Raji (cell line): ENCODE measurements around the gene PLA2G12A.

Experiments
- POLR2A ChIP-seq: IDR thresholded peaks from 2 replicates; pipeline ENCODE4 v1.6.1; 2011; ENCODE audit warnings: low read depth, low read length, control low read depth; ENCODE audit not compliant: insufficient read depth

PLA2G12A gene

DNA sequence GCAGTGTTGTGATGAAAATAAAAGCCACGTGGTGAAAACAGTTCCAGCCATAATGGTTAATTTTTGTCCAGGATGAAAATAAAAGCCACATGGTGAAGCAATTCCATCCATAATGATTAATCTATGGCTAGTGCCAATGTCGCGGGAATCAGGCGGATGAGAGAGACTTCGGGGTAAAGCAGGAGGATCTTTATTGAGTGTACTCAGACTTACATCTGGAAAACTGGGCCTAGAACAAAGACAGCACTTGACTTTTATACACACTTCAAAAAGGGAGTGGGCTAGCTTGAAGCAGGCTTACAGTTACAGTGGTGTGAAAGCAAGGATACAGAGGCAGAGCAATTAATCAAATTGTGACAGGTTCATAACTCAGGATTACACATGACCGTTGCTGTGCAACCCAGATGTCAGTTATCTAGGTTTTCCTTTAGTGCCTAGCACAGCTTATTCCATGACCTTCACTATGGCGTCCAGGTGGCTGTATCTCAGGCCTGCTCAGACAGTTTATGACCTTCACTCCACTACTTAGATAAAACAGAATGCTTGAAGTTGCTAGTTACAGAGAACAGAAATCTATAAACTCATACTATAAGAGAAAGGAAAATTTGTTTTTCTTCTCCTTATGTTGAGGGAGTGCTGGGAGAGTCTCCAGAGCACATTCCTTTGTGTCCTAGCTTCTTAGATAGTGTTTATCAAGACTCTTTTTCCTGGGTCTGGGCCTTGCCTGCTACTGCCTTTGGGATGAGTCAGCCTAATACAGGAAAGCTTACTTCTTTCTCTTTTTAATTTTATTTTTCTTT is 5.9 kb upstream of the PLA2G12A start:
- TF ChIP-seq POLR2A = no peak

DNA sequence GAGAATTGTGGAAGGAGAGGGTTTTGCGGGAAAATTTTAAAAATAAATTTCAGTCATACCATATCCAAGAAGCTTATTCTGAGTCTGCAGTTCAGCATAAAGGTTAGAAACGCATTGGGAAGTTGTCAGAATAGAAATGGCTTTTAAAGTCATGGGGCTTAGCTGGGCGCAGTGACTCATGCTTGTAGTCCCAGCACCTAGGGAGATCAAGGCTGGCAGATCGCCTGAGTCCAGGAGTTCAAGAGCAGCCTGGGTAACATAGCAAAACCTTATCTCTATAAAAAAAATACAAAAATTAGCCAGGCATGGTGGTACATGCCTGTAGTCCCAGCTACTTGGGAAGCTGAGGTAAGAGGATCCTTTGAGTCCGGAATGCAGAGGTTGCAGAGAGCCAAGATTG is 3.9 kb upstream of the PLA2G12A start:
- TF ChIP-seq POLR2A = no peak

GRCh38 chr4:109730619-109731545 is 1.0 kb upstream of the PLA2G12A start:
- no peak for TF ChIP-seq POLR2A

GRCh38 chr4:109729117-109729717 is 653 bp downstream of the PLA2G12A start:
- TF ChIP-seq POLR2A = no peak

GRCh38 chr4:109728385-109728784 is 1.5 kb downstream of the PLA2G12A start:
- TF ChIP-seq POLR2A = no peak

DNA sequence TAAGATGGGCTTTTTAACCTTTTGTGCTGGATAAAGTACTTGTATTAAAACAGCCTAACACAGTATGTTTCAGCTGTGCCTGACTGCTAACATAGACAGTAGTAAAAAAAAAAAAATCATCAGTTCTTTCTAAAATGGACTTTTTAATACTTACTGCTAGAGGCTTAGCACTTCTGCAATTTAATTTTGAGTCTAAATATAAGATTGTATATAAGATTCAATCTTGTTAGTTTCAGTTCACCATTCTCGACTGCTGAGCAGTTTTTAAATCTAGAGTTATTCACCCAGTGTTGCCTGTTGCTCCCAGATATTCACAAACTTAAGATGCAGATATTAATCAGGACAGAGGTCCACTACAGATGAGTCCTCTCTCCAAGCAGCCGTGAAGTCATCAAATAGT is 6.8 kb downstream of the PLA2G12A start:
- TF ChIP-seq POLR2A = no peak

DNA sequence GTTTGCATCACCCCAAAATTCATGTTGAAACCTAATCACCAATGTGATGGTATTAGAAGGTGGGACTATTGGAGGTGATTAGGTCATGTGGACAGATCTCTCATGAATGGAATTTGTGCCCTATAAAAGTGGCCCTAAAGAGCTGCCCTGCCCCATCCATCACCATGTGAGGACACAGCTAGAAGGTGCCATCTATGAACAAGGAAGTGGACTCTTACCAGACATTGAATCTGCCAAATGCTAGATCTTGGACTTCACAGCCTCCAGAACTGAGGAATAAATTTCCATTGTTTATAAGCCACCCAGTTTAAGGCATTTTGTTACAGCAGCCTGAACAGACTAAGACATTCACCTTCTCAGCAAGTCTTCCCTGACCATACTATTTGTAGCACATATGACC is 7.5 kb downstream of the PLA2G12A start:
- no peak for TF ChIP-seq POLR2A

GRCh38 chr4:109721033-109721432 is 8.8 kb downstream of the PLA2G12A start:
- TF ChIP-seq POLR2A = no peak

GRCh38 chr4:109719604-109720003 is 10.3 kb downstream of the PLA2G12A start:
- TF ChIP-seq POLR2A = no peak

- TF ChIP-seq POLR2A = no peak
Measured at GRCh38 chr4:109718759-109719158, 11.1 kb downstream of the PLA2G12A start.

GRCh38 chr4:109713500-109713899 is 16.4 kb downstream of the PLA2G12A start:
- no peak for TF ChIP-seq POLR2A

DNA sequence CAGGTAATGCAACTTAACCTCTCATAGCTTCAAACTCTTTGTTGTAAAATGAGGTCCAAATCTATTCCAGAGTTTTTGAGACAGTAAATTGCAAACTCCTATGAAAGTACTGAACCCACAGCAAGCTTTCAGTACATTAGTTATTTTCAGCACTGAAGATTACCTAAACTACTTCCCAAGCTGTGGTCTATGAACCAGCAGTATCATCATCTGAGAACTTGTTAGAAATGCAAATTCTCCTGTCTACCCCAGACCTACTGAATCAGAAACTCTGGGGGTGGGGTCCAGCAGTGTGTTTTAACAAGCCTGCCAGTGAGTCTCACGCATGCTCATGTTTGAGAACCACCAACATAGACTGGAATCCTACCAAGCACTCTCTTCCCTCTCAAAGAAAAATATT is 20.9 kb downstream of the PLA2G12A start:
- no peak for TF ChIP-seq POLR2A

GRCh38 chr4:109708435-109708834 is 21.4 kb downstream of the PLA2G12A start:
- no peak for TF ChIP-seq POLR2A

DNA sequence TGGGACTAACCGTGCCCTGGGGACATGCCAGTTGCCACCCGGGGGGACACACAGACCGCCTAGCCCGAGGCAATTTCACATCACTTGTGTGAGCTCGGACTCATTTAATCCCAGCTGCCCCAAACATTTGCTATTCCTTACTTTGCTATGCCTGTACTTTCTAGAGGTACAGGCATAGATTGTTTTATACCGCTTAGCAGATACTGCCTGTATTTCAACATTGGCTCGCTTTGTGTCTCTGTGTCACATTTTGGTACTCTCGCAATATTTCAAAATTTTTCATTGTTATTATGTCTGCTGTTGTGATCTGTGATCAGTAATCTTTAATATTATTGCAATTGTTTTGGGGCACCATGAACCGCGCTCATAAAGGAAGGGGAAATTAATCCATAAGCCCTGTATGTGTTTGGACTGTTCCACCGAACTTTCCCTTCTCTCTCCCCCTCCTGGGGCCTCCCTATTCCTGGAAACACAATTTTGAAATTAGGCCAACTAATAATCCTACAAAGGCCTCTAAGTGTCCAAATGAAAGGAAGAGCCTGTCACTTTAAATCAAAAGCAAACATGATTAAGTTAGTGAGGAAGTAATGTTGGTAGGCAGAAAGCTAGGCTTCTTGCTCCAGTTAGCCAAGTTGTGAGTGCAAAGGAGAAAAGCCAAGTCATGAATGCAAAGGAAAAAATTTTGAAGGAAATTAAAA is 26.1 kb downstream of the PLA2G12A start:
- no peak for TF ChIP-seq POLR2A

- peak; percentile 54 for TF ChIP-seq POLR2A
Measured at GRCh38 chr4:109702950-109703663, 26.8 kb downstream of the PLA2G12A start, which contains the start of gene CASP6. Gene CASP6 (minus strand): TSS chr4:109703445. CDS start chr4:109703395, 50 bp downstream.
